ENCODE results near the gene SPEF1. TPM values are rescaled to one million over a fixed set of nuclear protein-coding genes. Genes with fewer than 3 reads are reported as not detected.

Gene SPEF1
- total and polyA plus RNA-seq, 2 experiments from 2014 or later = 1.2 to 1.6 TPM

DNA sequence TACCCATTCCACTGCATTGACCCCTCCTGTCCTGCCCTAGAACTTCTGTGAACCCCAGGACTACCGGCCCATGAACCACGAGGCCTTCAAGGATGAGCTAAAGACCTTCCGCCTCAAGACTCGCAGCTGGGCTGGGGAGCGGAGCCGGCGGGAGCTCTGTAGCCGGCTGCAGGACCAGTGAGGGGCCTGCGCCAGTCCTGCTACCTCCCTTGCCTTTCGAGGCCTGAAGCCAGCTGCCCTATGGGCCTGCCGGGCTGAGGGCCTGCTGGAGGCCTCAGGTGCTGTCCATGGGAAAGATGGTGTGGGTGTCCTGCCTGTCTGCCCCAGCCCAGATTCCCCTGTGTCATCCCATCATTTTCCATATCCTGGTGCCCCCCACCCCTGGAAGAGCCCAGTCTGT is 23.5 kb upstream of the SPEF1 start:
- H3K27ac ChIP-seq = no peak overlapping the region
- H3K9me3 ChIP-seq (ENCODE audit: low read depth) = no peaks in the 10 kb centered on the region
- peaks cover 4% of the 10 kb centered on the region for H3K4me1 ChIP-seq (ENCODE audit: low read depth)
- H3K4me3 ChIP-seq = no peak overlapping the region
- no peaks in the 10 kb centered on the region for H3K36me3 ChIP-seq
- H3K27me3 ChIP-seq = no peaks in the 10 kb centered on the region
- DNase-seq (ENCODE audit: low read depth in 1 of 2, low spot score in 1 of 2) = no peak
- no peak for TF ChIP-seq CTCF (IDR thresholded peaks at IDR 0.05; ENCODE audit: low read depth, low read length)

- no peak overlapping the region for H3K4me3 ChIP-seq
- H3K9me3 ChIP-seq (ENCODE audit: low read depth) = no peaks in the 10 kb centered on the region
- no peak for TF ChIP-seq CTCF (IDR thresholded peaks at IDR 0.05; ENCODE audit: low read depth, low read length)
- peaks cover 7% of the 10 kb centered on the region for H3K4me1 ChIP-seq (ENCODE audit: low read depth)
- H3K27ac ChIP-seq = no peak overlapping the region
- H3K27me3 ChIP-seq = no peaks in the 10 kb centered on the region
- DNase-seq (ENCODE audit: low read depth in 1 of 2, low spot score in 1 of 2) = peak in 1 of 2 donors; percentile 48
- no peaks in the 10 kb centered on the region for H3K36me3 ChIP-seq
Measured at GRCh38 chr20:3804254-3804751, 23.1 kb upstream of the SPEF1 start.

- Histone ChIP-seq H3K4me1 (ENCODE audit: low read depth) (peaks cover 7% of the 10 kb centered on the region), H3K9me3 (ENCODE audit: low read depth) (no peaks in the 10 kb centered on the region), H3K4me3 (no peak overlapping the region), H3K27me3 (no peaks in the 10 kb centered on the region), H3K27ac (no peak overlapping the region), H3K36me3 (no peaks in the 10 kb centered on the region)
- no peak for DNase-seq (ENCODE audit: low read depth in 1 of 2, low spot score in 1 of 2)
- no peak for TF ChIP-seq CTCF (IDR thresholded peaks at IDR 0.05; ENCODE audit: low read depth, low read length)
Measured at GRCh38 chr20:3803854-3804253, 22.6 kb upstream of the SPEF1 start.

- no peak for DNase-seq (ENCODE audit: low read depth in 1 of 2, low spot score in 1 of 2)
- H3K9me3 ChIP-seq (ENCODE audit: low read depth) = no peaks in the 10 kb centered on the region
- H3K27me3 ChIP-seq = no peaks in the 10 kb centered on the region
- H3K36me3 ChIP-seq = no peaks in the 10 kb centered on the region
- no peak for TF ChIP-seq CTCF (IDR thresholded peaks at IDR 0.05; ENCODE audit: low read depth, low read length)
- no peak overlapping the region for H3K4me3 ChIP-seq
- H3K27ac ChIP-seq = no peak overlapping the region
- H3K4me1 ChIP-seq (ENCODE audit: low read depth) = peaks cover 7% of the 10 kb centered on the region
Measured at GRCh38 chr20:3803289-3803688, 22.0 kb upstream of the SPEF1 start.

DNA sequence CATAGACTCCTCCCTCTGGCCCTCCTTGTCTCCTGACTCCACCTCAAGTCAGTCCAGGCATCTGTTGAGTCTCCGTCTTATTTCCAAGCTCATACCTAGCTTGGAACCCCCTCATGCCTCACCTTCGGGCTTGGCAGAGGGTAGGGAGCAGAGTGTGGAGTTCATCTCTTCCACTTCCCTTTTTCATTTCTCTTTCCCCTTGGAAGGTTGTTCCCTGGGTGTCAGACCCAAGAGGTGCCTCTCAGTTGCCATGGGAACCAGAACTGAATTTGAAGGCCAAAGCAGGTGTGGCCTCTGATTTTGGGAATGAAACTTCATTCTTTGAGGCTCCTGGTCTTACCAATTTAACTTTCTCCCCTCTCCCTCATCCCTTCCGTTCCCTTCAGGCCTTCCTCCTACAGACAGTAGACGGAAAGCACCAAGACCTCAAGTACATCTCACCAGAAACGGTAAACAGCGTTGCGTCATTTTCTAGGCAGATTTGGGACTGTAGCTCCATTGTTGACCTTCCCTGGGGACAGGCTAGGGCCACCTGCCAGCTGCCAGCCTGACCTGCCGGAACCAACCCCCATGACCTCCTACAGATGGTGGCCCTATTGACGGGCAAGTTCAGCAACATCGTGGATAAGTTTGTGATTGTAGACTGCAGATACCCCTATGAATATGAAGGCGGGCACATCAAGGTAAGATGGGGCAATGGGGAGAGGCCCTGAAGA is 21.4 kb upstream of the SPEF1 start:
- H3K4me1 ChIP-seq (ENCODE audit: low read depth) = peaks cover 7% of the 10 kb centered on the region
- no peak for TF ChIP-seq CTCF (IDR thresholded peaks at IDR 0.05; ENCODE audit: low read depth, low read length)
- no peaks in the 10 kb centered on the region for H3K36me3 ChIP-seq
- no peak overlapping the region for H3K4me3 ChIP-seq
- H3K9me3 ChIP-seq (ENCODE audit: low read depth) = no peaks in the 10 kb centered on the region
- no peak for DNase-seq (ENCODE audit: low read depth in 1 of 2, low spot score in 1 of 2)
- H3K27ac ChIP-seq = no peak overlapping the region
- H3K27me3 ChIP-seq = no peaks in the 10 kb centered on the region
